Lower leg skin (tissue), 3 donors: ENCODE measurements around the gene RIOK3.

Source experiments
- POLR2A ChIP-seq, 2 donors: fragments of 450-650 bp; IDR thresholded peaks; one replicate each; pipeline ENCODE4 v1.6.1; 2016 to 2017; ENCODE audit warnings: antibody characterized with exemption in 2 of 2, mild to moderate bottlenecking in 1 of 2, moderate library complexity in 1 of 2
- TF ChIP-seq, protein P1 (sequence below), 3 donors: fragments of 450-650 bp; IDR thresholded peaks; one replicate each; pipeline ENCODE4 v1.5.1; 2016; ENCODE audit warnings: antibody characterized with exemption in 3 of 3, mild to moderate bottlenecking in 3 of 3, moderate library complexity in 2 of 3

DNA sequence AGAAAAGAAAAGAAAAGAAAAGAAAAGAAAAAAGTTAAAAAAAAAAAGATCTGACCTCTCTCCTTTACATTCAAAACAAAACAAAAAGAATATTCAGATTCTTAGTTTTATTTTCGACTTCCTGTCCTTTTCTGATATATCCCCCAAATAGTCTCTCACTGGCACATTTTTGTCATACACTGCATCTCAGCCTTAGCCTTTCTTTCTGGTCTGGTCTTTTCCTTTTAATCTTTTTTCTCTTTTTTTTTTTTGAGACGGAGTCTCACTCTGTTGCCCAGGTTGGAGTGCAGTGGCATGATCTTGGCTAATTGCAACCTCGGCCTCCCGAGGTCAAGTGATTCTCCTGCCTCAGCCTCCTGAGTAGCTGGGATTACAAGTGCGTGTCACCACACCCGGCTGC, 1.6 kb upstream of the RIOK3 start:
- TF ChIP-seq, protein P1, sequence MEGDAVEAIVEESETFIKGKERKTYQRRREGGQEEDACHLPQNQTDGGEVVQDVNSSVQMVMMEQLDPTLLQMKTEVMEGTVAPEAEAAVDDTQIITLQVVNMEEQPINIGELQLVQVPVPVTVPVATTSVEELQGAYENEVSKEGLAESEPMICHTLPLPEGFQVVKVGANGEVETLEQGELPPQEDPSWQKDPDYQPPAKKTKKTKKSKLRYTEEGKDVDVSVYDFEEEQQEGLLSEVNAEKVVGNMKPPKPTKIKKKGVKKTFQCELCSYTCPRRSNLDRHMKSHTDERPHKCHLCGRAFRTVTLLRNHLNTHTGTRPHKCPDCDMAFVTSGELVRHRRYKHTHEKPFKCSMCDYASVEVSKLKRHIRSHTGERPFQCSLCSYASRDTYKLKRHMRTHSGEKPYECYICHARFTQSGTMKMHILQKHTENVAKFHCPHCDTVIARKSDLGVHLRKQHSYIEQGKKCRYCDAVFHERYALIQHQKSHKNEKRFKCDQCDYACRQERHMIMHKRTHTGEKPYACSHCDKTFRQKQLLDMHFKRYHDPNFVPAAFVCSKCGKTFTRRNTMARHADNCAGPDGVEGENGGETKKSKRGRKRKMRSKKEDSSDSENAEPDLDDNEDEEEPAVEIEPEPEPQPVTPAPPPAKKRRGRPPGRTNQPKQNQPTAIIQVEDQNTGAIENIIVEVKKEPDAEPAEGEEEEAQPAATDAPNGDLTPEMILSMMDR (IDR thresholded peaks at IDR 0.05), result no peak
- no peak for TF ChIP-seq POLR2A (IDR thresholded peaks at IDR 0.05)
